HG03108 (cell line): Measurements from ENCODE around the gene TMSB15B.
"Not testable (repeated sequence)": the region's sequence is repeated elsewhere in the genome, so short reads cannot be mapped to it uniquely, and the experiment has no call there.

Experiments used
- ATAC-seq: cut with Tn5 transposase; IDR thresholded peaks from one replicate; pipeline ENCODE4 v1.9.1; 2021; ENCODE audit warnings: moderate library complexity; ENCODE audit not compliant: unreplicated experiment

Gene TMSB15B

GRCh38 chrX:103962411-103963278 is at the start of gene TMSB15B:
Gene TMSB15B (plus strand): TSS chrX:103962627.
- ATAC-seq = peak; percentile 97

- no peak for ATAC-seq
These were observed 48.9 kb upstream of the TMSB15B start for GRCh38 chrX:103913356-103914020.

- ATAC-seq = no peak
These were observed 44.4 kb upstream of the TMSB15B start for GRCh38 chrX:103918050-103918449.

- ATAC-seq = peak; percentile 65
These were observed 43.7 kb upstream of the TMSB15B start for GRCh38 chrX:103918571-103919269.

- ATAC-seq = peak; percentile 26
These were observed 43.2 kb upstream of the TMSB15B start for GRCh38 chrX:103919270-103919637.

- ATAC-seq = peak; percentile 51
These were observed 41.9 kb upstream of the TMSB15B start for GRCh38 chrX:103920515-103920914.

GRCh38 chrX:103927030-103927429 is 35.4 kb upstream of the TMSB15B start:
- peak; percentile 72 for ATAC-seq

GRCh38 chrX:103927633-103928032 is 34.8 kb upstream of the TMSB15B start:
- ATAC-seq = no peak

GRCh38 chrX:103932133-103932532 is 30.3 kb upstream of the TMSB15B start:
- ATAC-seq = no peak

GRCh38 chrX:103940257-103940656 is 22.2 kb upstream of the TMSB15B start:
- ATAC-seq = not testable (repeated sequence)

- ATAC-seq = no peak
These were observed 21.0 kb upstream of the TMSB15B start for GRCh38 chrX:103941201-103941975.

- ATAC-seq = no peak
These were observed 12.9 kb upstream of the TMSB15B start for GRCh38 chrX:103949506-103949905.

- no peak for ATAC-seq
These were observed 9.1 kb upstream of the TMSB15B start for GRCh38 chrX:103953353-103953752.

- no peak for ATAC-seq
These were observed 8.2 kb upstream of the TMSB15B start for GRCh38 chrX:103954259-103954658.

- not testable (repeated sequence) for ATAC-seq
These were observed 1.8 kb upstream of the TMSB15B start for GRCh38 chrX:103960599-103960998.

- not testable (repeated sequence) for ATAC-seq
These were observed 21.1 kb downstream of the TMSB15B start for GRCh38 chrX:103983508-103983907.

GRCh38 chrX:103999234-103999633 is 36.8 kb downstream of the TMSB15B start:
- peak; percentile 86 for ATAC-seq

- ATAC-seq = no peak
These were observed 46.4 kb downstream of the TMSB15B start for GRCh38 chrX:104008831-104009230.

- ATAC-seq = no peak
These were observed 50.7 kb downstream of the TMSB15B start for GRCh38 chrX:104013158-104013557.

GRCh38 chrX:104013606-104014005 is 51.2 kb downstream of the TMSB15B start, which contains the start of gene H2BW1:
Gene H2BW1 (minus strand): TSS chrX:104013708. CDS start chrX:104013576, 132 bp downstream.
- ATAC-seq = no peak

- not testable (repeated sequence) for ATAC-seq
These were observed 53.1 kb downstream of the TMSB15B start for GRCh38 chrX:104015576-104015975.
